Kidney (tissue), 14 donors: ENCODE results near the gene SHISA7. TPM values are rescaled to one million over a fixed set of nuclear protein-coding genes. Genes with fewer than 3 reads are reported as not detected.

ENCODE experiments used
- DNase-seq, 5 donors: peaks; one replicate each; pipeline ENCODE4 v3.0.0-alpha.2; 2013 to 2020
- FAIRE-seq: peaks from 2 replicates; lab custom pipeline; 2012; peaks lifted over from hg19 to GRCh38; lab: Jason Lieb, UNC
- H3K27ac ChIP-seq, 2 donors: one replicate each; pipeline ENCODE4 v1.7.0; 2013; ENCODE audit warnings: low read depth in 2 of 2, low read length in 2 of 2, inconsistent platforms in 1 of 2
- H3K27me3 ChIP-seq: one replicate; pipeline ENCODE4 v1.7.1; 2013; ENCODE audit warnings: low read length, inconsistent platforms; ENCODE audit not compliant: control insufficient read depth, insufficient read depth
- H3K36me3 ChIP-seq, 3 donors: one replicate each; pipeline versions ENCODE4 v1.7.0 to v1.7.1; 2013; ENCODE audit warnings: low read length in 3 of 3, control low read depth in 1 of 3, inconsistent platforms in 1 of 3; ENCODE audit not compliant: insufficient read depth in 3 of 3, control insufficient read depth in 2 of 3
- H3K4me1 ChIP-seq, 3 donors: one replicate each; pipeline versions ENCODE4 v1.7.0 to v1.7.1; 2013; ENCODE audit warnings: low read length in 3 of 3, inconsistent platforms in 1 of 3, low read depth in 1 of 3; ENCODE audit not compliant: control insufficient read depth in 2 of 3, insufficient read depth in 2 of 3
- H3K4me3 ChIP-seq, 3 donors: one replicate each; pipeline versions ENCODE4 v1.7.0 to v1.8.1; 2013; ENCODE audit warnings: low read length in 3 of 3, control low read depth in 1 of 3, inconsistent platforms in 1 of 3
- H3K9ac ChIP-seq, 3 donors: one replicate each; pipeline versions ENCODE4 v1.7.0 to v1.7.1; 2013; ENCODE audit warnings: low read length in 3 of 3, control low read depth in 1 of 3, inconsistent platforms in 1 of 3
- H3K9me3 ChIP-seq, 3 donors: one replicate each; pipeline versions ENCODE4 v1.7.0 to v1.7.1; 2013; ENCODE audit warnings: low read length in 3 of 3, control low read depth in 1 of 3, inconsistent platforms in 1 of 3; ENCODE audit not compliant: control insufficient read depth in 2 of 3, insufficient read depth in 1 of 3
- CTCF ChIP-seq: IDR thresholded peaks from 3 replicates; pipeline ENCODE4 v1.5.1; 2012; ENCODE audit warnings: mild to moderate bottlenecking, moderate library complexity, borderline replicate concordance; ENCODE audit not compliant: insufficient read depth; ENCODE audit errors: extremely low read depth
- intact Hi-C: fragments of 100-400 bp; cut with DNase I; formaldehyde crosslinking; loops from one replicate; pipeline ENCODE4 v1.11.1; 2022
- polyA plus RNA-seq: library from polyadenylated mRNA; stranded (reverse); fragments of 350-450 nt; fragmentation: Illumina TruSeq; extraction: RNeasy Lipid Tissue Mini Kit (QIAGEN cat#74804); gene quantifications from one replicate; pipeline ENCODE4 v1.2.3, GENCODE V29; 2014; ENCODE audit warnings: low read depth, low replicate concordance; ENCODE audit not compliant: insufficient read depth
- total RNA-seq: library from RNA; stranded (reverse); fragmentation: NEBNext Ultra II Directional; extraction: Animal tissue kit (Norgen Biotek cat#: 25700); gene quantifications from one replicate; pipeline ENCODE4 v1.2.1, GENCODE V29; 2021
- donor health status: control.
- donor health status: control.
- donor health status: control.
- donor health status: control.
- donor health status: control.
- donor health status: DM: yes; HTN: yes; CAD: no.
- donor health status: Normal renal cell carcinoma (clear cell type).

Gene SHISA7
- total and polyA plus RNA-seq, 2 donors from 2014 or later = not detected

- DNase-seq (peak in 1 of 5 donors; percentile 72), FAIRE-seq (no peak)
- H3K27me3 ChIP-seq = peaks cover 37% of the 10 kb centered on the region
- H3K9ac ChIP-seq = no peak overlapping the region
- H3K4me1 ChIP-seq = peaks cover 0 to 4% (median 0%) of the 10 kb centered on the region in 3 donors
- intact Hi-C loops = no loop called here
- H3K4me3 ChIP-seq = no peak overlapping the region
- H3K9me3 ChIP-seq = no peaks in the 10 kb centered on the region
- no peak for TF ChIP-seq CTCF
- H3K27ac ChIP-seq = no peak overlapping the region
- H3K36me3 ChIP-seq = no peaks in the 10 kb centered on the region
Measured at GRCh38 chr19:55440411-55441105, 2.5 kb downstream of the SHISA7 start.

GRCh38 chr19:55439052-55439451 is 4.0 kb downstream of the SHISA7 start:
- peaks cover 0 to 4% (median 0%) of the 10 kb centered on the region in 3 donors for H3K4me1 ChIP-seq
- DNase-seq (no peak), FAIRE-seq (no peak)
- H3K27ac ChIP-seq = no peak overlapping the region
- intact Hi-C loops = no loop called here
- TF ChIP-seq CTCF = no peak
- H3K36me3 ChIP-seq = no peaks in the 10 kb centered on the region
- peaks cover 34% of the 10 kb centered on the region for H3K27me3 ChIP-seq
- H3K4me3 ChIP-seq = no peak overlapping the region
- no peak overlapping the region for H3K9ac ChIP-seq
- H3K9me3 ChIP-seq = no peaks in the 10 kb centered on the region

GRCh38 chr19:55437410-55437809 is 5.7 kb downstream of the SHISA7 start:
- TF ChIP-seq CTCF = no peak
- no peaks in the 10 kb centered on the region for H3K36me3 ChIP-seq
- no peak overlapping the region for H3K9ac ChIP-seq
- H3K9me3 ChIP-seq = no peaks in the 10 kb centered on the region
- H3K27me3 ChIP-seq = peaks cover 30% of the 10 kb centered on the region
- no peak overlapping the region for H3K27ac ChIP-seq
- peaks cover 0 to 4% (median 0%) of the 10 kb centered on the region in 3 donors for H3K4me1 ChIP-seq
- intact Hi-C loops = no loop called here
- peak in 4 of 5 donors; percentile 83 to 88 (median 86) for DNase-seq
- no peak for FAIRE-seq
- H3K4me3 ChIP-seq = no peak overlapping the region

DNA sequence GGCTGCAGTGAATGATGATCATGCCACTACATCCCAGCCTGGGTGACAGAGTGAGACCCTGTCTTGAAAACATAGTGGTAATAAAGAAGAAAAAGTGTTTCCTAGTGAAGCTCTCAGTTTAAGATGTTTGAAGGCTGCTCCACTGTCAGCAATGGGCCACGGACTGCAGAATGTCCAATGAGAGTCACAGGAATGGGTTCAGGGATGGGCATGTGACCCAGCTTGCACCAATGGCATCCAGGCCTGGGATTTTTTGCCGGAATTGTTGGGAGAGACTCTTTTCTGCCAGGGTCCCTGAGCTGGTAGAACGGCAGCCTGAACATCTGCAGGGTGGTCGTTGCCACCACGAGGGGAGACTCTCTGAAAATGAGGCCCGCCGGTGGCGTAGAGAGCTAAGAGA is 6.3 kb downstream of the SHISA7 start:
- no peak for FAIRE-seq
- DNase-seq = no peak
- Histone ChIP-seq H3K27ac (no peak overlapping the region), H3K27me3 (peaks cover 33% of the 10 kb centered on the region), H3K4me3 (no peak overlapping the region), H3K9ac (no peak overlapping the region), H3K36me3 (no peaks in the 10 kb centered on the region), H3K9me3 (no peaks in the 10 kb centered on the region), H3K4me1 (peaks cover 0 to 3% (median 0%) of the 10 kb centered on the region in 3 donors)
- intact Hi-C loops = no loop called here
- no peak for TF ChIP-seq CTCF
